ENCODE data around the gene HRAS.

DNA sequence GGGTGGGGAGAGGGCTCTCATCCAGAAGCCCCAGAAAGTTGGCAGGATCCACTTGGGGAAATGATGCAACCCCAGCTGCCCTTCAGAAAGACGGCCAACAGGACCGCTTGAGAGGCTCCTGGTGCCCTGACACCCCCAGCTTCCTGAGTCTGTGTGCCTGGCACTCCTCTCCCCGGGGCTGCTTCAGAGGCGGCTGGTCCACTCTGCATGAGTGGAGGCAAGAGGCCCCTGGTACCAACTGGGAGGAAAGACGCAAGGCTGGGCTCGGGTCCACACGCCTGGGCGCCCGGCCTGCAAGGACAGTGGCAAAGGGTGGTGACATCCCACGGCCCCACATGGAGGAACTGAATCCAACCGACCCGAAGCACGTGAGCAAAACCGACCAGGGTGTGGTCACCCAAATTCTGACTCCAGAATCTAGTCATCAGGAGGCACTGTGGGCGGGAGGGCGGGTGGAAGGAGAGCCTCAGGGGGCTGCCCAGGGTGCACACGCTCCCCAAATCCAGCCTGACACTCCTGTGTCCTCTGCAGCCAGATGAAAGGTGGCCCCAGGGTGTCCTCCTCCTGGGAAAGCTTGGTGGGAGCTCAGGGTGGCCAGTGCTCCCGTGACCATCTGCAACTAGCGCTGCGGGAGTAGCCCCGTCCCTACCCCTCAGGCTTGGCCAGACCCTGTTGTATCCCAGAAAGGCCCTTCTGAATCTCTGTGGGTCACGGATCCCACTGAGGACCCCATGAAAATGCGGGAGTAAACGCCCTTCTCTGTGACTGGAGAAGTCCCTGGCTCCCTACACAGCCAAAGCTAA is 32.0 kb downstream of the HRAS start:
- TF ChIP-seq POLR2AphosphoS5 (IDR thresholded peaks at IDR 0.05; ENCODE audit: low read depth, low read length): no peak
- TF ChIP-seq POLR2A (IDR thresholded peaks at IDR 0.05; ENCODE audit: low read depth, low read length): no peak
